AG04450 (cell line): ENCODE results near the gene SLC45A2. TPM values are rescaled to one million over a fixed set of nuclear protein-coding genes. Genes with fewer than 3 reads are reported as not detected.
"Not testable (repeated sequence)": the region's sequence is repeated elsewhere in the genome, so short reads cannot be mapped to it uniquely, and the experiment has no call there.

Source experiments
- CTCF ChIA-PET: fragments of 300-600, 350-600 bp; formaldehyde crosslinking; extraction: SDS; loops from one replicate; lab custom pipeline; 2022; ENCODE audit warnings: antibody characterized with exemption, inconsistent platforms; lab: Charles Lee
- POLR2A ChIA-PET: fragments of 350-600 bp; formaldehyde crosslinking; extraction: SDS; loops from one replicate; lab custom pipeline; 2021; ENCODE audit warnings: antibody characterized with exemption, inconsistent platforms; lab: Yijun Ruan, JAX
- DNase-seq: peaks from one replicate; pipeline ENCODE4 v3.0.0-alpha.2; 2011; ENCODE audit warnings: low read depth, low spot score
- H3K27ac ChIP-seq: one replicate; pipeline ENCODE4 v1.5.1; 2012; ENCODE audit warnings: low read depth, low read length, control low read depth
- H3K27me3 ChIP-seq: one replicate; pipeline ENCODE4 v1.6.0; 2012; ENCODE audit warnings: low read length; ENCODE audit not compliant: control insufficient read depth, insufficient read depth
- H3K4me3 ChIP-seq: 2 replicates; pipeline ENCODE4 v1.5.1; 2011; ENCODE audit warnings: mild to moderate bottlenecking, low read depth, low read length, control low read depth
- H3K9me3 ChIP-seq: 2 replicates; pipeline ENCODE4 v1.5.1; 2012; ENCODE audit warnings: low read length; ENCODE audit not compliant: control insufficient read depth, insufficient read depth
- CTCF ChIP-seq: IDR thresholded peaks from 2 replicates; pipeline ENCODE4 v1.5.1; 2011; ENCODE audit warnings: low read depth, low read length, control low read depth, inconsistent platforms
- polyA plus RNA-seq: library from polyadenylated mRNA; depleted of rRNA; stranded (reverse); fragments of >200 nt; gene quantifications from 2 replicates; pipeline ENCODE4 v1.2.3, GENCODE V29; 2011

Gene SLC45A2
- polyA plus RNA-seq, 1 experiment: not detected

- POLR2A ChIA-PET: no interaction called here
- TF ChIP-seq CTCF: no peak
- CTCF ChIA-PET: interaction anchor here (1.3 kb wide), 1 partner anchor 497 kb away, joined by 8 read pairs; no protein-coding TSS in a partner anchor
- H3K27ac ChIP-seq: no peak overlapping the region
- no peaks in the 10 kb centered on the region for H3K9me3 ChIP-seq
- no peak for DNase-seq
- H3K4me3 ChIP-seq: no peak overlapping the region
- peaks cover 15% of the 10 kb centered on the region for H3K27me3 ChIP-seq
These were observed 17.7 kb downstream of the SLC45A2 start for GRCh38 chr5:33966805-33967204.

- H3K27me3 ChIP-seq: peaks cover 15% of the 10 kb centered on the region
- ChIA-PET POLR2A (no interaction called here), CTCF (no interaction called here)
- DNase-seq: no peak
- H3K27ac ChIP-seq: no peak overlapping the region
- no peak for TF ChIP-seq CTCF
- H3K4me3 ChIP-seq: no peak overlapping the region
- H3K9me3 ChIP-seq: no peaks in the 10 kb centered on the region
These were observed 20.3 kb downstream of the SLC45A2 start for GRCh38 chr5:33964132-33964700.

- no peak overlapping the region for H3K4me3 ChIP-seq
- POLR2A ChIA-PET: no interaction called here
- CTCF ChIA-PET: interaction anchor here (0.7 kb wide), 1 partner anchor 487 kb away, joined by 3 read pairs; no protein-coding TSS in a partner anchor
- no peaks in the 10 kb centered on the region for H3K9me3 ChIP-seq
- no peak for TF ChIP-seq CTCF
- no peak overlapping the region for H3K27ac ChIP-seq
- no peak for DNase-seq
- H3K27me3 ChIP-seq: peaks cover 7% of the 10 kb centered on the region
These were observed 26.3 kb downstream of the SLC45A2 start for GRCh38 chr5:33958176-33958575.

- no peak for TF ChIP-seq CTCF
- DNase-seq: no peak
- no peak overlapping the region for H3K4me3 ChIP-seq
- ChIA-PET POLR2A (no interaction called here), CTCF (interaction anchor here (0.7 to 3.3 kb wide), 2 partner anchors 12 to 487 kb away, joined by 3 to 30 read pairs; no protein-coding TSS in a partner anchor)
- no peak overlapping the region for H3K27ac ChIP-seq
- H3K9me3 ChIP-seq: no peaks in the 10 kb centered on the region
- H3K27me3 ChIP-seq: peaks cover 4% of the 10 kb centered on the region
These were observed 26.8 kb downstream of the SLC45A2 start for GRCh38 chr5:33957577-33958150.

- H3K27me3 ChIP-seq, H3K27ac ChIP-seq, POLR2A ChIA-PET, DNase-seq, H3K4me3 ChIP-seq, H3K9me3 ChIP-seq: not testable (repeated sequence)
- CTCF ChIA-PET: interaction anchor here (1.0 kb wide), 1 partner anchor 18 kb away, joined by 4 read pairs; no protein-coding TSS in a partner anchor
These were observed 32.3 kb downstream of the SLC45A2 start for GRCh38 chr5:33952175-33952574.
